Astrocyte of the spinal cord (primary cell): ENCODE results near the gene CCL15.
A peak's percentile ranks its signal among the peaks of the same experiment; 100 is the strongest.

Experiments used
- DNase-seq: peaks from one replicate; pipeline ENCODE4 v3.0.0; 2011; ENCODE audit warnings: low read depth, low spot score
- H3K4me3 ChIP-seq: 2 replicates; pipeline ENCODE4 v1.5.1; 2011; ENCODE audit warnings: low read depth, mild to moderate bottlenecking, low read length, moderate library complexity
- CTCF ChIP-seq: IDR thresholded peaks from 2 replicates; pipeline ENCODE4 v1.5.1; 2012; ENCODE audit warnings: low read depth, mild to moderate bottlenecking, low read length, inconsistent platforms
- in situ Hi-C: cut with HindIII; loops from 2 replicates; pipeline ENCODE4 v1.10.0; 2017; ENCODE audit warnings: low sequenced_read_pairs

CCL15 gene

GRCh38 chr17:35982409-35983191 lies 18.8 kb downstream of the CCL15 start:
- H3K4me3 ChIP-seq, result no peak overlapping the region
- in situ Hi-C loops, result no loop called here
- no peak for TF ChIP-seq CTCF
- no peak for DNase-seq

- TF ChIP-seq CTCF, result no peak
- no peak overlapping the region for H3K4me3 ChIP-seq
- in situ Hi-C loops, result no loop called here
- DNase-seq, result no peak
Observed at GRCh38 chr17:35981908-35982330, 19.4 kb downstream of the CCL15 start.

- no peak within 1 kb of the TSS for H3K4me3 ChIP-seq
- in situ Hi-C loops, result no loop called here
- DNase-seq, result no peak
Observed at GRCh38 chr17:35981246-35981645, 20.1 kb downstream of the CCL15 start, which contains the start of gene CCL16. CCL16 (minus strand) TSS chr17:35981497; CDS start chr17:35981420, 77 bp downstream.

GRCh38 chr17:35978346-35978745 lies 23.0 kb downstream of the CCL15 start:
- in situ Hi-C loops, result no loop called here

More at GRCh38 chr17:35981246-35981645, 20.1 kb downstream of the CCL15 start, which contains the start of gene CCL16:
- no peak for TF ChIP-seq CTCF

GRCh38 chr17:35977509-35977908 lies 23.8 kb downstream of the CCL15 start:
- no peak for TF ChIP-seq CTCF
- H3K4me3 ChIP-seq, result no peak overlapping the region
- no peak for DNase-seq
- in situ Hi-C loops, result no loop called here

More at GRCh38 chr17:35978346-35978745, 23.0 kb downstream of the CCL15 start:
- no peak for TF ChIP-seq CTCF
- no peak for DNase-seq
- no peak overlapping the region for H3K4me3 ChIP-seq

- in situ Hi-C loops, result no loop called here
- no peak for TF ChIP-seq CTCF
- peak; percentile 9 for DNase-seq
- H3K4me3 ChIP-seq, result no peak overlapping the region
Observed at GRCh38 chr17:35973333-35974260, 27.8 kb downstream of the CCL15 start.
